Measurements from ENCODE around the gene C1orf94.

The C1orf94 gene

DNA sequence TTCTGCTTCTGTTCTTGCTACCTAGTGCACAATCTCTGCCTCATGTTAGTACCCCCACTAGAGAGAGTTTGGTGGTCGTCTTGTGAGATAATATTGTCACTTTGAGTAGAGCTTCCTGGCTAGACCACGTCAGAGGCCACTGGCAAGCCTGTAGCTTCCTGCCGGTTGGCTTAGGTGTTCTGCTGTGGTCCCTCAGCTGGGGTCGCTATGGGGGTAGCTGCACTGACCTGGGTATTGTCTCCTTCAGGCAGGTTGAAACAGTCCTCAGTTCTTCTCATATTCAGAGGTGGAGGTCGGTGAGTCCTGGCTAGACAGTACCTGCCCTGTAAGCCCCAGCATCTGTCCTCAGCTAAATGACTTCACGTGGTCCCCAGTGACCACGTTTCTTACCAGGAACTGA is 86.2 kb downstream of the C1orf94 start:
- no peaks in the 10 kb centered on the region for H3K36me3 ChIP-seq (ENCODE audit: insufficient read depth, low read length)
- H3K27ac ChIP-seq (ENCODE audit: low read depth, low read length): no peak overlapping the region
- H2AFZ ChIP-seq (ENCODE audit: low read length, unreplicated experiment): no peak overlapping the region
- no peaks in the 10 kb centered on the region for H3K27me3 ChIP-seq (ENCODE audit: insufficient read depth, low read length)
- H3K4me1 ChIP-seq (ENCODE audit: control insufficient read depth, insufficient read depth, low read length, unreplicated experiment): no peaks in the 10 kb centered on the region
- no peak overlapping the region for H3K4me3 ChIP-seq (ENCODE audit: low read depth, low read length)
- no peaks in the 10 kb centered on the region for H3K79me2 ChIP-seq (ENCODE audit: control insufficient read depth, insufficient read depth, low read length, unreplicated experiment)

DNA sequence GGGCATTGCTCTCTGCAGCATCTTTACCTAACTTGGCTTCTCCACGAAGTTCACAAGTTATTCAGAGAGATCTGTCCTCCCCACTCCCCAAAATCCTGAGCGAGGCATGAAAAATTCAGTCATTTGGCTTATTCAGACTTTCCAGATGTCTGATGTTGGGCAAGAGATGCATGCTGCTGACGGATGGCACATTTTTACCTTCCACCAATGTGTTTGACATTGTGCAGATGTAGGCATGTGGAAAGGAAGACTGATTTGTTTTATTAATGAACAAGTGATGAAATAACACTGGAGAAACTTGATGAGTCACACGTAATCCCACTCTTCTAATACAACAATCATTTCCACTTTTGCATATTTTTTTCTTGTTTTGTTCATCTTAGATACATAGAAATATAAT is 86.7 kb downstream of the C1orf94 start:
- H3K36me3 ChIP-seq (ENCODE audit: insufficient read depth, low read length): no peaks in the 10 kb centered on the region
- no peak overlapping the region for H2AFZ ChIP-seq (ENCODE audit: low read length, unreplicated experiment)
- no peak overlapping the region for H3K4me3 ChIP-seq (ENCODE audit: low read depth, low read length)
- H3K4me1 ChIP-seq (ENCODE audit: control insufficient read depth, insufficient read depth, low read length, unreplicated experiment): no peaks in the 10 kb centered on the region
- H3K79me2 ChIP-seq (ENCODE audit: control insufficient read depth, insufficient read depth, low read length, unreplicated experiment): no peaks in the 10 kb centered on the region
- H3K27me3 ChIP-seq (ENCODE audit: insufficient read depth, low read length): no peaks in the 10 kb centered on the region
- H3K27ac ChIP-seq (ENCODE audit: low read depth, low read length): no peak overlapping the region

DNA sequence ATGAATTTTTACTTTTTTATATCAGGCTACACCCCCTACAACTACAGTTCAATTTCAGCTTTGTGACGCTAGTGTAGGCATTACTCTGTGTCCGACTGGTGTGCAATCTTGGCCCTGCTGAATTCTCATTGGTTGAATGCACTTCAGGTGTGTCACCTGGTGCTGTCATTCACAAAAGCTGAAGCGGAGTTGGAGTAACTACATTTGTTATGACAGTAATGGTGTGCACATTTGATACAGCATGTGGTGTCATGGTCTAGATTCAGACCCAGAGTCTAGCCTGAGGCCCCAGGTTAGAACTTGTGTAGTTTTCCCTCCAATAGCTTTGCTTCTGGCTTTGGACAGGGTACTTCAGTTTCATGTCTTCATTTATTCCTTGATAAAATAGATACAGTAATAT is 88.7 kb downstream of the C1orf94 start:
- no peaks in the 10 kb centered on the region for H3K27me3 ChIP-seq (ENCODE audit: insufficient read depth, low read length)
- no peaks in the 10 kb centered on the region for H3K79me2 ChIP-seq (ENCODE audit: control insufficient read depth, insufficient read depth, low read length, unreplicated experiment)
- no peak overlapping the region for H3K27ac ChIP-seq (ENCODE audit: low read depth, low read length)
- no peaks in the 10 kb centered on the region for H3K4me1 ChIP-seq (ENCODE audit: control insufficient read depth, insufficient read depth, low read length, unreplicated experiment)
- H2AFZ ChIP-seq (ENCODE audit: low read length, unreplicated experiment): no peak overlapping the region
- H3K4me3 ChIP-seq (ENCODE audit: low read depth, low read length): no peak overlapping the region
- H3K36me3 ChIP-seq (ENCODE audit: insufficient read depth, low read length): no peaks in the 10 kb centered on the region

DNA sequence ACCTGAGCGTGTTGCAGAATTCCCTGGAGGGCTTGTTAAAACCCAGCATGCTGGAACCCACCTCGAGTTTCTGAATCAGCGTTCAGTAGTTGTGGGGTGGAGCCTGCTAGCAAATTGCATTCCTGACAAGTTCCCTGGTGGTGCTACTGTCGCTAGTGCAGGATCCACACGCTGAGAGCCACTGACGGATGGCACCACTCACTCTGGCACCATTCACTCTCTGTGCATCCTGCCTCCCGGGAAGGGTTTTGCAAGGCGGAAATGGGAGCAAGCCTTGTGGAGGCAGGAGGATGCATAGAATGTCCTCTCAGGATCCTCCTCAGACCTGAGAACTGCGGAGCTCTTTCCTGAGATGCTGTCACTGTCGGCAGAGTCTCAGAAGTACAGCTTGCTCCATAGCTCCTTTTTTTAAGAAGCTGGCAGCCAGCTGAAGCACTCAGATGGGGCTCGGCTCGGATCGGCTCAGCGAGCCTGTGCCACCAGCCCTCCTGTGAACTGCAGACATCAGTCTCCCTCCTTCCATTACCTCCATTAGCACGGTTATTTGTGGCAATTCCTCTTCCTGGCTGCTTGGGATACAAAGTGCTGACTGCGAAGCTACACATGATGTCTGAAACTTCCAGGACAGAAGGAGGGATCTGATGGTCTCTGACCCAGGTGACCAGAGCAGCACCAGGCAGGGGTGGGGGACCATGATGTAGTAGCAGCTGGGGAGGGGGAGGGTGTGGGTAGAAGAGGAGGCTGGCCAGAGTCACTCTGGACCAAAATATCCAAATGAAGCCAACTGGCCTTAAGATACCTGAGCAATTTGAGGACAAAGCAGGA is 89.6 kb downstream of the C1orf94 start:
- Histone ChIP-seq H3K27ac (ENCODE audit: low read depth, low read length) (no peak overlapping the region), H3K4me1 (ENCODE audit: control insufficient read depth, insufficient read depth, low read length, unreplicated experiment) (no peaks in the 10 kb centered on the region), H3K79me2 (ENCODE audit: control insufficient read depth, insufficient read depth, low read length, unreplicated experiment) (no peaks in the 10 kb centered on the region), H3K36me3 (ENCODE audit: insufficient read depth, low read length) (no peaks in the 10 kb centered on the region), H3K27me3 (ENCODE audit: insufficient read depth, low read length) (no peaks in the 10 kb centered on the region), H3K4me3 (ENCODE audit: low read depth, low read length) (no peak overlapping the region), H2AFZ (ENCODE audit: low read length, unreplicated experiment) (no peak overlapping the region)

DNA sequence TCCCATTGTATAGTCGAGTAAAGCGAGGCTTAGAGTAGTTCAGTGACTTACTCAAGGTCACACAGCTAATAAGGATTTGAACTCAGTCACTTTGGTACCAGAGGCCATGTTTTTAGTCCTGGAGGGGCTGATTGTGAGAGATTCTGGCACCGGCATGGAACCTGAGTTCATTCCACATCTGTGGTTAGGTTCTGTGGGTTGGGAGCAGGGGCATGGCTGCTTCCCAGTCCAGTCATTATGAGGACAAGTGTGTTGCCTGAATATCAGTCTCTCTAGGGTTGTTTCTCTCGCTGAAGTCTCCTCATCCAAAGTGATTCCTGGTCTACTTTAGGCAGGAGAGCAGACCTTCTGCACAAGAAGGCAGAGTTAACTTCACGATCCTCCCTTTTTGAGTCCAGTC is 90.6 kb downstream of the C1orf94 start:
- Histone ChIP-seq H3K79me2 (ENCODE audit: control insufficient read depth, insufficient read depth, low read length, unreplicated experiment) (no peaks in the 10 kb centered on the region), H3K4me3 (ENCODE audit: low read depth, low read length) (no peak overlapping the region), H3K27ac (ENCODE audit: low read depth, low read length) (no peak overlapping the region), H2AFZ (ENCODE audit: low read length, unreplicated experiment) (no peak overlapping the region), H3K27me3 (ENCODE audit: insufficient read depth, low read length) (no peaks in the 10 kb centered on the region), H3K4me1 (ENCODE audit: control insufficient read depth, insufficient read depth, low read length, unreplicated experiment) (no peaks in the 10 kb centered on the region), H3K36me3 (ENCODE audit: insufficient read depth, low read length) (no peaks in the 10 kb centered on the region)

DNA sequence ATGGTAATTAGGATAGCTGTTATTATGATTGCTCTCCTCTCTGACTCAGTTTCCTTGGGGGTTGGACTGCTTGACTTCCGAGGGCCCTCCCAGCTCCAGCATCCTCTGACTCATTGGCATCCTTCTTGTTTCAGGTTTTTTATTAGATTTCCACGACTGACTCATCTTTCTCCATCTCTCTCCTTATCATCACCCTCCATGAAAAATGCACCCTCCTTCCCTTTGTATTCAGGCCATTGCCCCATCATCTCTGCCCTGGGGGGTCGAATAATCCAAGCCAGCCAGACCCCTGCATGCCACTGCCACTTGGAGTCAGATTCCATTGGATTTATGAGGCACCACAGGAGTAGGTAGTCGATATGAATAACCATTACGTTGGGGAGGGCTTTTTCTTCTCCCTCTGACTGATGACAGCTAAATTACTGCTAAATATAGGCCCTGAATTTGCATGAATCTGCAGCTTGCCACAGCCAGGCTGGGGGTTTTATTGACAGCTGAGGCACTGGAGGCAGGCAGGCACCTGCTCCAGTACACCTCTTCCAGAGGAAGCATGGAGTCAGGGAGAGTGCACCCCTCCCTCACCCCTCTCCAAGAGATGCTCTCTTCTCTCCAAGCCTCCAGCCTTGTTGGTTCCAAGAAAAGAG is 91.7 kb downstream of the C1orf94 start:
- no peaks in the 10 kb centered on the region for H3K27me3 ChIP-seq (ENCODE audit: insufficient read depth, low read length)
- H3K4me1 ChIP-seq (ENCODE audit: control insufficient read depth, insufficient read depth, low read length, unreplicated experiment): no peaks in the 10 kb centered on the region
- no peak overlapping the region for H3K4me3 ChIP-seq (ENCODE audit: low read depth, low read length)
- no peaks in the 10 kb centered on the region for H3K79me2 ChIP-seq (ENCODE audit: control insufficient read depth, insufficient read depth, low read length, unreplicated experiment)
- H2AFZ ChIP-seq (ENCODE audit: low read length, unreplicated experiment): no peak overlapping the region
- H3K27ac ChIP-seq (ENCODE audit: low read depth, low read length): no peak overlapping the region
- no peaks in the 10 kb centered on the region for H3K36me3 ChIP-seq (ENCODE audit: insufficient read depth, low read length)

All from ACC112 (cell line).